HepG2 (cell line): Measurements from ENCODE around the gene MICOS13. TPM values are rescaled to one million over a fixed set of nuclear protein-coding genes. Genes with fewer than 3 reads are reported as not detected.

Experiments
- ATAC-seq: fragments of 200-7000 bp; cut with Tn5 transposase; 3 replicates; pipeline ENCODE4 v1.9.1; 2020; ENCODE audit warnings: mild to moderate bottlenecking, moderate library complexity
- BruUV-seq: library from RNA; stranded (reverse); fragments of 400-500 nt; replicated peaks from 2 replicates; lab custom pipeline; 2021; lab: Mats Ljungman, UMichigan
- CTCF ChIA-PET: fragments of 300-600 bp; formaldehyde crosslinking; extraction: SDS; loops from one replicate; lab custom pipeline; 2021; ENCODE audit warnings: low total read pairs, inconsistent platforms, low intra/inter-chr PET ratio; lab: Yijun Ruan, JAX
- POLR2A ChIA-PET: fragments of 350-600 bp; sonication (Branson Sonifier 250); formaldehyde crosslinking; loops from one replicate; lab custom pipeline; 2020; ENCODE audit warnings: antibody characterized with exemption, inconsistent platforms; lab: Yijun Ruan, JAX
- DNase-seq: peaks from one replicate; pipeline ENCODE4 v3.0.0-alpha.2; 2015; ENCODE audit warnings: low spot score
- FAIRE-seq: peaks from 3 replicates; lab custom pipeline; 2011; peaks lifted over from hg19 to GRCh38; lab: Jason Lieb, UNC
- H2AFZ ChIP-seq: one replicate; pipeline ENCODE4 v1.6.1; 2011; ENCODE audit warnings: low read length, inconsistent platforms
- H3K27ac ChIP-seq: fragments of 300-600 bp; 3 replicates; pipeline ENCODE4 v1.8.0; 2011; ENCODE audit warnings: mixed run types, mild to moderate bottlenecking, mixed read lengths, low read length, inconsistent platforms; ENCODE audit not compliant: insufficient read depth; ENCODE audit errors: extremely low read length
- H3K27me3 ChIP-seq, 2 experiments: fragments of 200-600 bp in 1 of 2; 2 replicates in 1 of 2; 3 replicates in 1 of 2; pipeline versions ENCODE4 v1.6.0 to v1.8.0; 2011; ENCODE audit warnings: low read length in 2 of 2, mild to moderate bottlenecking in 2 of 2, moderate library complexity in 2 of 2, inconsistent platforms in 1 of 2; ENCODE audit not compliant: insufficient read depth in 2 of 2, control insufficient read depth in 1 of 2
- H3K36me3 ChIP-seq, 2 experiments: fragments of 200-600 bp in 1 of 2; replicated peaks in 1 of 2; 2 replicates in 1 of 2; 3 replicates in 1 of 2; pipeline versions ENCODE4 v1.5.1 to v1.8.0; 2011; ENCODE audit warnings: low read length in 2 of 2, inconsistent platforms in 1 of 2; ENCODE audit not compliant: insufficient read depth in 2 of 2, control insufficient read depth in 1 of 2
- H3K4me1 ChIP-seq: 2 replicates; pipeline ENCODE4 v1.5.1; 2012; ENCODE audit warnings: low read length, inconsistent platforms; ENCODE audit not compliant: insufficient read depth
- H3K4me2 ChIP-seq: 2 replicates; pipeline ENCODE4 v1.6.0; 2011; ENCODE audit warnings: low read depth, low read length, inconsistent platforms
- H3K4me3 ChIP-seq, 3 experiments: fragments of 200-600 bp in 1 of 3; sonication (generic), shearing (Covaris generic) in 1 of 3; replicated peaks in 1 of 3; 2 replicates each; pipeline ENCODE4 v1.5.1; 2011 to 2016; ENCODE audit warnings: low read length in 3 of 3, inconsistent platforms in 2 of 3, low read depth in 2 of 3, mild to moderate bottlenecking in 2 of 3, control low read depth in 1 of 3, mixed read lengths in 1 of 3; ENCODE audit not compliant: insufficient read depth in 1 of 3
- H3K79me2 ChIP-seq: one replicate; pipeline ENCODE4 v1.6.1; 2011; ENCODE audit warnings: low read length, inconsistent platforms; ENCODE audit not compliant: insufficient read depth
- H3K9ac ChIP-seq: 2 replicates; pipeline ENCODE4 v1.6.0; 2011; ENCODE audit warnings: mild to moderate bottlenecking, low read depth, low read length, inconsistent platforms; ENCODE audit not compliant: insufficient read depth
- H3K9me3 ChIP-seq: 2 replicates; pipeline ENCODE4 v1.5.1; 2012; ENCODE audit warnings: mild to moderate bottlenecking, low read length
- H4K20me1 ChIP-seq: 2 replicates; pipeline ENCODE4 v1.6.0; 2011; ENCODE audit warnings: inconsistent platforms, mild to moderate bottlenecking, low read length, moderate library complexity; ENCODE audit not compliant: insufficient read depth
- PATZ1 ChIP-seq: sonication (generic); formaldehyde crosslinking; IDR thresholded peaks from 2 replicates; pipeline ENCODE4 v1.4.0; 2020; ENCODE audit warnings: missing genetic modification reagents
- POLR2A ChIP-seq, 2 experiments: IDR thresholded peaks; 2 replicates each; pipeline ENCODE4 v1.6.1; 2011; ENCODE audit warnings: low read depth in 2 of 2, low read length in 2 of 2, mild to moderate bottlenecking in 1 of 2, moderate library complexity in 1 of 2; ENCODE audit not compliant: insufficient read depth in 1 of 2
- SMC3 ChIP-seq: IDR thresholded peaks from 2 replicates; pipeline ENCODE4 v1.6.1; 2011; ENCODE audit warnings: low read length, improper control_type of control experiment
- SRF ChIP-seq: IDR thresholded peaks from 2 replicates; pipeline ENCODE4 v1.6.1; 2011; ENCODE audit warnings: mild to moderate bottlenecking, low read depth, low read length, moderate library complexity
- ZBTB7A ChIP-seq: sonication (generic); formaldehyde crosslinking; IDR thresholded peaks from 2 replicates; pipeline ENCODE4 v1.8.0; 2022; ENCODE audit warnings: mild to moderate bottlenecking, missing genetic modification reagents
- ZFP90 ChIP-seq: sonication (generic); formaldehyde crosslinking; IDR thresholded peaks from 2 replicates; pipeline ENCODE4 v1.8.0; 2022; ENCODE audit warnings: missing genetic modification reagents, mild to moderate bottlenecking, inconsistent platforms, borderline replicate concordance
- ZNF143 ChIP-seq: sonication (generic); formaldehyde crosslinking; IDR thresholded peaks from 2 replicates; pipeline ENCODE4 v1.4.0; 2020; ENCODE audit warnings: missing genetic modification reagents
- ZNF20 ChIP-seq: sonication (generic); formaldehyde crosslinking; IDR thresholded peaks from 2 replicates; pipeline ENCODE4 v1.4.0; 2020; ENCODE audit warnings: mild to moderate bottlenecking, moderate library complexity, missing genetic modification reagents
- ZNF530 ChIP-seq: sonication (generic); formaldehyde crosslinking; IDR thresholded peaks from 2 replicates; pipeline ENCODE4 v1.5.0; 2020; ENCODE audit warnings: low read depth, mild to moderate bottlenecking, missing genetic modification reagents
- ZSCAN22 ChIP-seq: sonication (generic); formaldehyde crosslinking; IDR thresholded peaks from 2 replicates; pipeline ENCODE4 v1.4.0; 2020; ENCODE audit warnings: mild to moderate bottlenecking, missing genetic modification reagents
- WGBS: methylation state at CpG from one replicate; pipeline ENCODE4 v1.1.6; 2017; ENCODE audit warnings: low lambda C conversion rate; 5-methylcytosine and 5-hydroxymethylcytosine counted together
- in situ Hi-C: cut with HindIII; loops from 2 replicates; pipeline ENCODE4 v1.10.0; 2017; ENCODE audit warnings: low pct_unique_long_range_greater_than_20kb; ENCODE audit not compliant: extremely low pct_ligation_motif_present
- intact Hi-C: fragments of 100-400 bp; cut with micrococcal nuclease; formaldehyde crosslinking; loops from one replicate; pipeline ENCODE4 v1.10.0; 2022; ENCODE audit not compliant: unreplicated experiment
- polyA plus RNA-seq, 8 experiments: library from polyadenylated mRNA; depleted of rRNA in 3 of 8; stranded (reverse) in 7 of 8; unstranded in 1 of 8; fragments of >200 nt; fragmentation: Illumina TruSeq in 4 of 8; extraction: Trizol in 4 of 8; gene quantifications; 2 replicates each; pipeline versions ENCODE4 v1.2.1 to v1.2.3, GENCODE V29; 2011 to 2016; ENCODE audit warnings: low read depth in 4 of 8, missing spikeins in 1 of 8, mixed read lengths in 1 of 8; ENCODE audit not compliant: insufficient read depth in 1 of 8
- total RNA-seq, 5 experiments: library from RNA; depleted of rRNA; stranded (reverse); fragments of >200 nt; fragmentation: Illumina TruSeq; extraction: Trizol; gene quantifications; 2 replicates each; pipeline ENCODE4 v1.2.3, GENCODE V29; 2016; ENCODE audit warnings: low read depth in 1 of 5

Gene MICOS13
- total and polyA plus RNA-seq, 2 of the 13 experiments (the other 11 are each of a cell fraction or from before 2014, with no cell fraction given), result 28.8 to 35.4 TPM

- peaks cover 15% of the 10 kb centered on the region for H3K4me1 ChIP-seq
- no peak overlapping the region for H3K4me2 ChIP-seq
- in situ Hi-C loops (no loop called here), intact Hi-C loops (no loop called here)
- ChIA-PET POLR2A (no interaction called here), CTCF (no interaction called here)
- no TSS peak for BruUV-seq
- ATAC-seq (no peak), DNase-seq (no peak), FAIRE-seq (no peak)
- H3K27ac ChIP-seq, result no peak overlapping the region
- no peak overlapping the region for H3K4me3 ChIP-seq
- TF ChIP-seq ZBTB7A (CRISPR knock-in tag) (no peak), POLR2A (IDR thresholded peaks at IDR 0.05; ENCODE audit: insufficient read depth in 1 of 2, low read depth in 2 of 2, low read length in 2 of 2) (no peak), ZFP90 (CRISPR knock-in tag) (no peak), ZSCAN22 (CRISPR knock-in tag) (no peak), SMC3 (no peak), ZNF143 (no peak), SRF (no peak), ZNF20 (no peak), PATZ1 (CRISPR knock-in tag) (no peak), ZNF530 (no peak)
- no peak overlapping the region for H3K9ac ChIP-seq
- 0 out of 2 replicates have a peak, but pooled peaks cover 9% of the 10 kb centered on the region for H4K20me1 ChIP-seq
- H3K27me3 ChIP-seq, result no peaks in the 10 kb centered on the region
- H3K36me3 ChIP-seq, result peaks cover 54 to 83% of the 10 kb centered on the region in 2 experiments
- no peak overlapping the region for H2AFZ ChIP-seq
- WGBS, result 96% methylated on average over 16 of the region's 17 CpGs
- H3K79me2 ChIP-seq, result no peaks in the 10 kb centered on the region
- H3K9me3 ChIP-seq, result no peaks in the 10 kb centered on the region
Observed at GRCh38 chr19:5663904-5664303, 16.4 kb downstream of the MICOS13 start.
